HG02981 (cell line): ENCODE results near the gene USP12.
"Not testable (repeated sequence)": the region's sequence is repeated elsewhere in the genome, so short reads cannot be mapped to it uniquely, and the experiment has no call there.

ENCODE experiments used
- ATAC-seq: cut with Tn5 transposase; IDR thresholded peaks from one replicate; pipeline ENCODE4 v1.9.1; 2021; ENCODE audit warnings: mild to moderate bottlenecking, moderate library complexity; ENCODE audit not compliant: unreplicated experiment

Gene USP12

GRCh38 chr13:27158335-27158734 is 13.3 kb downstream of the USP12 start:
- ATAC-seq: no peak

GRCh38 chr13:27151798-27152599 is 19.6 kb downstream of the USP12 start:
- no peak for ATAC-seq

- no peak for ATAC-seq
Observed at GRCh38 chr13:27149702-27150101, 21.9 kb downstream of the USP12 start.

- no peak for ATAC-seq
Observed at GRCh38 chr13:27148900-27149299, 22.7 kb downstream of the USP12 start.

DNA sequence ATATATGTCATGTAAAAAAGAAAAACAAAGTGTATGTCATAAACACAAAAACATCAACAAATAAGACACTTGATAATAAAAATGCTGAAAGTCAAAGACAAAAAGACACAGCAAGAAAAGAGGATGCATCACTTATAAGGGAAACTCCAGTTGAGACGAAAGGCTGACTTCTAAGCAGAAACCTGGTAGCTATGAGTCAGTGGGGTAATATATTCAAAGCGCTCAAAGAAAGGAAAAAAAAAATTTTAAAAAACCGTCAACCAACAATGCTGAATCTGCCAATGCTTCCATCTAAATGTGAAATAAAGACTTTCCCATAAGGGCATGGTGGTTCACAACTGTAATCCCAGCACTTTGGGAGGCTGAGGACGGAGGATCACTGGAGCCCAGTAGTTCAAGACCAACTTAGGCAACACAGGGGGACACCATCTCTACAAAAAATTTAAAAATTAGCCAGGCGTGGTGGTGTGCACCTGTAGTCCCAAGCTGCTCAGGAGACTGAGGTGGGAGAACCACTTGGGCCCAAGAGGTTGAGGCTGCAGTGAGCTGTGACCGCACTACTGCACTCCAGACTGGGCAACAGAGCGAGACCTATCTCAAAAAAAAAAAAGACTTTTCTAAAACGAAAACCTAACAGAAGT is 24.0 kb downstream of the USP12 start:
- peak; percentile 55 for ATAC-seq

GRCh38 chr13:27141746-27142145 is 29.9 kb downstream of the USP12 start:
- no peak for ATAC-seq

GRCh38 chr13:27141159-27141558 is 30.5 kb downstream of the USP12 start:
- not testable (repeated sequence) for ATAC-seq

GRCh38 chr13:27140060-27140459 is 31.6 kb downstream of the USP12 start:
- no peak for ATAC-seq

DNA sequence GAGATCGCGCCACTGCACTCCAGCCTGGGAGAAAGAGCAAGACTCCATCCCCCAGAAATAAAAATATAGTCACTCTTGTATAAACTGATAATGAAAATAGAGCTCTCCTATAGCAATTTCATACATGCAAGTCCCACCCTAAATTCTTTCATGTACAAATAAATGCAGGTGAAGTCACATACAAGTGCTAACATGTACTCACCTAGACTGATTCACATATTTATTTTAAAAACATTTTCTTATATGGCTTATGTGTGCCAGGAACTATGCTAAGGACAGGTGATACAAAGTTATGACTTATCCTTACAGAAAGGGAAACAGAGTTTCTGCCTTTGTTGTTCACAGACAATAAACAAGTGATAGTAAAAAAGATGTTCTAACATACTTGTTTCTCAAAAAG is 32.0 kb downstream of the USP12 start:
- ATAC-seq: no peak

GRCh38 chr13:27138457-27139093 is 33.0 kb downstream of the USP12 start:
- ATAC-seq: no peak

DNA sequence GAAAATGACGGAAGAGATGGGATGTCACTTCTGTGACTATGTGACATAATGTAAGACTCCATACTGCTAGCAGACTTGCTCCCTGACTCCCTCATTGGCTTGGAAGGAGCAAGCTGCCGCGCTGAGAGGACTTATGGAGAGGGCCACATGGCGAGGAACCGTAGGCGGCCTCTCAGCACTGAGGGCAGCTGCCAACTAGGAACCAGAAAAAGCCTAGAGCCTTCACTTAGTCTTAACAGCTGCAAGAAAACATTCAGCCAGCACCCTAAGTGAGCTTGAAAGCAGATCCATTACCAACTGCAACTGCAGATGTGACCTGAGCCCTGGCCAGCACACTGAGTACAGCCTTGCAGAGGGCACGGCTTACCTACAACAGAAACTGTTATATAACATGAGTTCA is 33.9 kb downstream of the USP12 start:
- ATAC-seq: no peak

- ATAC-seq: no peak
Observed at GRCh38 chr13:27135023-27135422, 36.6 kb downstream of the USP12 start.

DNA sequence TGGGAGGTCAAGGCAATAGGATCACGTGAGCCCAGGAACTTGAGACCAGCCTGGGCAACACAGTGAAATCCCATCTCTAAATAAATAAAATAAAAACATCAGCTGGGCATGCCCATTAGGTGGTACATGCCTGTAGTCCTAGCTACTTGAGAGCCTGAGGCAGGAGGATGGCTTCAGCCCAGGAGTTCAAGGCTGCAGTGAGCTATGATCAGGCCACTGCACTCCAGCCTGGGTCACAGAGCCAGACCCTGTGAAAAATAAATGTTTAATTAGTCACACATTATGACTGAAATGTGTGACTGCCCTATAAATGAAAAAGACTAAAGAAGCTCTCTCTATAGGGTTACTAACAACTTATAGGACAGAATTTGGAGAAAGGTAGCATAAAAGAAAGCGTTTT is 37.7 kb downstream of the USP12 start:
- ATAC-seq: no peak

DNA sequence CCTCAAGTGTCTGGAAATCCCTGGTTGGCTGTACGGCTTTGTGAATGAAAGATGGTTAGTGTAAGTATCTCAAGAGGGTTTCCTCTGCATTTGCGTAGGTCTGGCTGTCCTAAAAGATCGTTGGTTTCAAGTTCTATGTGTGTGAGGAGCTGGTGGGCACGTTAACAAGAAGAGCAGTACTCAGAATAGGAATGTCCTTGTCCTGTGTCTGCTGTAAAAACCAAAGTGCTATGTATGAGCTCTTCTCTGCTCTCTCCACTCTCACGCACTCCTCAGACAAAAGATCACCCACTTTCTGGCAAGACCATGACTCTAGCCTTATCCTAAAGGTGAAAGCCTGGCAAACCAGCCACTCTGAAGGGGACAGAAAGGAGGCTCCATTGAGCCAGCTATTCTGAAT is 39.1 kb downstream of the USP12 start:
- peak; percentile 40 for ATAC-seq

DNA sequence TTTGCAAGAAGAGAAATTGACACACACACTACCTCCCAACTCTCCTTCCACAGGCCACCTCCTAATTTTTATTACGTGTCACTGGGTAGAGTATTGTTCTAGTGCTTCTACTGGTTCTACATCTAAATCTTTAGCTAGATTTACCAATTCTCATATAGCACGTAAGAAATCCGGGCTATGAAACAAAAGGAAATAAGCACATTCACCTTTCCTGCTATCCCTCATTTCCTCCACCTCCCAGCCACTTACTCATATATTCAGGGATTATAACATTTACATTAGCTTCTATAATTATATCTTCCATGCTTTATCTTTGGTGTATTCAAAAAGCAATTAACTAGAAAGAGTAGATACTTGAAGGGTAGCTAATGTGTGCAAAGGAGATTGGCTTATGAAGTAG is 39.7 kb downstream of the USP12 start:
- no peak for ATAC-seq

- ATAC-seq: peak; percentile 78
Observed at GRCh38 chr13:27130979-27131623, 40.5 kb downstream of the USP12 start.

DNA sequence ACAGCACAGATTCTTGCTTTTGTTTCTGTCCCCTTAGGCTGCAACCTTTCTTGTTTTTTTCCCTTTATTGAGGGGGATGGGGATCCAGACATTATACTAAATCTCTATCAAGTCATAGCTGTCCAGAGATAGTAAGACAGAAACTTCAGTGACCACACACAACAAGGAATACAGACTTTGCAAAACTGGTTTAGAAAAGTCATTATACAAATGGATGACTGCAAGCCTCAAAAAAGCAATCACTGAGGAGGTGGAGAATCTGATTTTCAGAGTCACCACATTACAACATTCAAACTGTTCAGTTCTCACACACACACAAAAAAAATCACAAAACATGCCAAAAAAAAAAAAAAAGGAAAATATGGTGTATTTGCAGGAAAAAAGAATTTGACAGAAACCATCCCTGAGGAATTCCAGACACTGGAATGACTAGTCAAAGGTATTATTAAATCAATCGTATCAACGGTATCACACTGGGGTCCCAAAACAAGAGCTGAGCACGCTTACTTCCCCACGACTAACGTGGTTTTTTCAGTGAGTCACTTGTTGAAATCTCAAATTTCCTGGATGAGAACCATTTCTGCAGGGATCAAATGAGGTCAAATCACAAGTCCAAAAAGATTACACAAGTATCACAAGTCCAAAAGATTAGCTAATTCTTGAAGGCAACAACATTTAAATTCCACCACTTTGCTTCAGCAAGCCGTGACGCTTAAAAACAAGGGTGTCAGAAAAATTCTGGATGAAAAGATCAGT is 41.2 kb downstream of the USP12 start:
- no peak for ATAC-seq

- no peak for ATAC-seq
Observed at GRCh38 chr13:27128825-27129627, 42.6 kb downstream of the USP12 start.

DNA sequence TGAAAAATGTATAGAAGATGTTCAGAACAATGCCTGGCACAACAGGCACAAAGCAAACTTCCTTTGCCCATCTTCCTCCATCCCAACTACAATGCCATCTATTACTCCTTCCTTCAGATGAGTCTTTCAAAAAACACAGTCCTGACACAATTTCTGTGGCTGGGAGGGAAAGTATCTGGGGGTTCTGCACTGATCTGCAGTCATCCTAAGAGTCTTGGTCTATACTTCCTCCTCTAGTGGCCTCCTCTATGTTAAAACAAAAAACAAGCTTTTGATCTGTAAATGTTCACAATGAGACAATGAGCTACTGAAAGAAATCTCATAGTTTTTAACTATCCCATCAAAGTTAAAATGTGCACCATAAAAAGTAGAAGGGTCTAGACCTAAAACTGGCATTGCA is 44.8 kb downstream of the USP12 start:
- ATAC-seq: no peak
